H1 (cell line): ENCODE data around the gene SRRM4. TPM values are rescaled to one million over a fixed set of nuclear protein-coding genes. Genes with fewer than 3 reads are reported as not detected.

Experiments used
- CTCF ChIA-PET: fragments of 300-600 bp; sonication (Branson Sonifier 250); formaldehyde crosslinking; loops from one replicate; lab custom pipeline; 2021; ENCODE audit not compliant: partially characterized antibody; lab: Charles Lee
- POLR2A ChIA-PET: fragments of 300-600 bp; sonication (Branson Sonifier 250); formaldehyde crosslinking; loops from one replicate; lab custom pipeline; 2021; ENCODE audit warnings: inconsistent platforms; ENCODE audit not compliant: partially characterized antibody; lab: Charles Lee
- DNase-seq, 2 experiments: peaks; one replicate each; pipeline versions ENCODE4 v3.0.0 to v3.0.0-alpha.2; 2010 to 2022; ENCODE audit warnings: low spot score in 2 of 2, low read depth in 1 of 2, mixed read lengths in 1 of 2
- FAIRE-seq: peaks from 2 replicates; lab custom pipeline; 2011; peaks lifted over from hg19 to GRCh38; lab: Jason Lieb, UNC
- H2AFZ ChIP-seq: 2 replicates; pipeline ENCODE4 v1.8.1; 2012; ENCODE audit warnings: low read length, inconsistent platforms
- H2AK5ac ChIP-seq: 2 replicates; pipeline ENCODE4 v1.6.1; 2013; ENCODE audit warnings: low read depth, low read length
- H2BK120ac ChIP-seq: replicated peaks from 2 replicates; pipeline ENCODE3; 2013; ENCODE audit warnings: low read depth, low read length, inconsistent platforms
- H2BK12ac ChIP-seq: 2 replicates; pipeline ENCODE4 v1.6.1; 2013; ENCODE audit warnings: low read depth, low read length
- H2BK15ac ChIP-seq: 2 replicates; pipeline ENCODE4 v1.6.1; 2013; ENCODE audit warnings: low read length
- H2BK20ac ChIP-seq: 2 replicates; pipeline ENCODE4 v1.6.1; 2013; ENCODE audit warnings: low read length
- H2BK5ac ChIP-seq: 2 replicates; pipeline ENCODE4 v1.6.1; 2013; ENCODE audit warnings: low read depth, low read length
- H3K14ac ChIP-seq: 2 replicates; pipeline ENCODE4 v1.6.1; 2013; ENCODE audit warnings: inconsistent platforms; ENCODE audit not compliant: insufficient read length
- H3K18ac ChIP-seq: 2 replicates; pipeline ENCODE4 v1.6.1; 2013; ENCODE audit warnings: low read length; ENCODE audit errors: extremely low read depth
- H3K23ac ChIP-seq: 2 replicates; pipeline ENCODE4 v1.6.1; 2013; ENCODE audit warnings: inconsistent platforms; ENCODE audit not compliant: insufficient read length
- H3K23me2 ChIP-seq: 2 replicates; pipeline ENCODE4 v1.6.1; 2013; ENCODE audit warnings: low read depth, low read length
- H3K27ac ChIP-seq: 2 replicates; pipeline ENCODE4 v1.6.1; 2011; ENCODE audit warnings: low read depth, low read length, inconsistent platforms
- H3K27me3 ChIP-seq, 4 experiments: replicated peaks in 1 of 4; 1 replicate in 1 of 4; 2 replicates in 3 of 4; pipeline versions ENCODE4 v1.6.1 to v1.8.1; 2011 to 2013; ENCODE audit warnings: low read length in 3 of 4, mild to moderate bottlenecking in 3 of 4, inconsistent platforms in 2 of 4, mixed read lengths in 2 of 4, moderate library complexity in 1 of 4; ENCODE audit not compliant: control insufficient read depth in 3 of 4, insufficient read depth in 3 of 4; ENCODE audit errors: extremely low read depth in 1 of 4
- H3K36me3 ChIP-seq, 4 experiments: 2 replicates each; pipeline versions ENCODE4 v1.6.1 to v1.8.1; 2011 to 2013; ENCODE audit warnings: mild to moderate bottlenecking in 4 of 4, low read length in 3 of 4, moderate library complexity in 2 of 4, control low read depth in 1 of 4, inconsistent platforms in 1 of 4; ENCODE audit not compliant: insufficient read depth in 4 of 4, control insufficient read depth in 2 of 4
- H3K4ac ChIP-seq: replicated peaks from 2 replicates; pipeline ENCODE3; 2013; ENCODE audit warnings: low read length, low read depth, mixed read lengths, inconsistent platforms; ENCODE audit not compliant: insufficient read length
- H3K4me1 ChIP-seq, 4 experiments: replicated peaks in 1 of 4; 1 replicate in 1 of 4; 2 replicates in 3 of 4; pipeline versions ENCODE4 v1.6.1 to v1.8.1; 2011 to 2013; ENCODE audit warnings: low read length in 3 of 4, inconsistent platforms in 2 of 4, mixed read lengths in 1 of 4; ENCODE audit not compliant: insufficient read depth in 4 of 4, control insufficient read depth in 3 of 4
- H3K4me2 ChIP-seq, 2 experiments: 2 replicates each; pipeline versions ENCODE4 v1.6.1 to v1.8.1; 2011 to 2013; ENCODE audit warnings: low read depth in 2 of 2, low read length in 2 of 2, control low read depth in 1 of 2, inconsistent platforms in 1 of 2, mild to moderate bottlenecking in 1 of 2; ENCODE audit not compliant: insufficient read depth in 1 of 2
- H3K4me3 ChIP-seq, 4 experiments: fragments of 200-600, 300-600 bp in 1 of 4; sonication (generic), shearing (Covaris generic), sonication (Bioruptor Twin) in 1 of 4; 2 replicates each; pipeline versions ENCODE4 v1.5.1 to v1.8.1; 2011 to 2016; ENCODE audit warnings: low read length in 4 of 4, low read depth in 3 of 4, control low read depth in 2 of 4, inconsistent platforms in 2 of 4, mild to moderate bottlenecking in 2 of 4, mixed read lengths in 1 of 4, moderate library complexity in 1 of 4; ENCODE audit not compliant: insufficient read depth in 2 of 4; ENCODE audit errors: extremely low read depth in 1 of 4
- H3K56ac ChIP-seq: replicated peaks from 2 replicates; pipeline ENCODE3; 2013; ENCODE audit warnings: low read depth, mild to moderate bottlenecking, mixed read lengths, low read length, inconsistent platforms; ENCODE audit not compliant: insufficient read length
- H3K79me1 ChIP-seq: 2 replicates; pipeline ENCODE4 v1.6.1; 2013; ENCODE audit warnings: low read depth, low read length, control low read depth
- H3K79me2 ChIP-seq, 2 experiments: 2 replicates each; pipeline versions ENCODE4 v1.6.1 to v1.8.1; 2012 to 2013; ENCODE audit warnings: low read length in 2 of 2, mild to moderate bottlenecking in 2 of 2, inconsistent platforms in 1 of 2; ENCODE audit not compliant: insufficient read depth in 2 of 2, control insufficient read depth in 1 of 2
- H3K9ac ChIP-seq, 4 experiments: replicated peaks in 1 of 4; 1 replicate in 1 of 4; 2 replicates in 3 of 4; pipeline versions ENCODE4 v1.6.1 to v1.8.1; 2011 to 2013; ENCODE audit warnings: low read depth in 3 of 4, low read length in 3 of 4, control low read depth in 2 of 4, mild to moderate bottlenecking in 2 of 4, moderate library complexity in 2 of 4, inconsistent platforms in 1 of 4; ENCODE audit errors: extremely low read depth in 1 of 4
- H3K9me3 ChIP-seq, 2 experiments: 2 replicates each; pipeline versions ENCODE4 v1.6.1 to v1.8.1; 2012 to 2013; ENCODE audit warnings: mild to moderate bottlenecking in 2 of 2, moderate library complexity in 2 of 2, control low read depth in 1 of 2, inconsistent platforms in 1 of 2, low read depth in 1 of 2, low read length in 1 of 2, mixed read lengths in 1 of 2; ENCODE audit not compliant: insufficient read depth in 2 of 2
- H4K20me1 ChIP-seq, 2 experiments: replicated peaks in 1 of 2; 2 replicates each; pipeline versions ENCODE3 to v1.8.1; 2011 to 2013; ENCODE audit warnings: inconsistent platforms in 2 of 2, low read length in 2 of 2, mild to moderate bottlenecking in 1 of 2; ENCODE audit not compliant: insufficient read depth in 2 of 2, control insufficient read depth in 1 of 2
- H4K5ac ChIP-seq: 2 replicates; pipeline ENCODE4 v1.6.1; 2013; ENCODE audit warnings: low read length, low read depth, mixed read lengths, inconsistent platforms; ENCODE audit not compliant: insufficient read length
- H4K8ac ChIP-seq: 2 replicates; pipeline ENCODE4 v1.8.0; 2013; ENCODE audit warnings: mild to moderate bottlenecking, moderate library complexity, low read length, inconsistent platforms; ENCODE audit not compliant: insufficient read depth; ENCODE audit errors: extremely low read depth
- H4K91ac ChIP-seq: replicated peaks from 2 replicates; pipeline ENCODE3; 2013; ENCODE audit warnings: low read length, mixed read lengths, inconsistent platforms; ENCODE audit not compliant: insufficient read length
- BCL11A ChIP-seq, 2 experiments: IDR thresholded peaks; one replicate each; pipeline ENCODE4 v1.6.1; 2011; ENCODE audit warnings: low read depth in 2 of 2, low read length in 2 of 2, mild to moderate bottlenecking in 2 of 2
- CTCF ChIP-seq, 3 experiments: IDR thresholded peaks; 1 replicate in 2 of 3; 2 replicates in 1 of 3; pipeline versions ENCODE4 v1.5.1 to v1.6.1; 2011; ENCODE audit warnings: low read length in 3 of 3, mild to moderate bottlenecking in 3 of 3, inconsistent platforms in 2 of 3, low read depth in 1 of 3, moderate library complexity in 1 of 3; ENCODE audit not compliant: insufficient read depth in 1 of 3; ENCODE audit errors: control extremely low read depth in 1 of 3
- RAD21 ChIP-seq, 2 experiments: IDR thresholded peaks in 1 of 2; conservative IDR thresholded peaks in 1 of 2; 2 replicates each; pipeline ENCODE4 v1.6.1; 2011; ENCODE audit warnings: low read depth in 2 of 2, low read length in 2 of 2, improper control_type of control experiment in 1 of 2, inconsistent platforms in 1 of 2, mild to moderate bottlenecking in 1 of 2, moderate library complexity in 1 of 2
- WGBS, 2 experiments: shearing (Covaris generic) in 1 of 2; methylation state at CpG; one replicate each; pipeline versions ENCODE4 v1.1.6 to v1.1.7; 2013 to 2015; ENCODE audit warnings: low lambda C conversion rate in 2 of 2, mixed read lengths in 2 of 2, inconsistent platforms in 1 of 2, low coverage in 1 of 2, missing lambda C conversion rate in 1 of 2; ENCODE audit not compliant: insufficient replicate concordance in 2 of 2, insufficient coverage in 1 of 2, insufficient read length in 1 of 2; ENCODE audit errors: extremely low coverage in 1 of 2, missing lambda C conversion rate in 1 of 2; 5-methylcytosine and 5-hydroxymethylcytosine counted together
- polyA plus RNA-seq, 7 experiments: library from polyadenylated mRNA; depleted of rRNA in 3 of 7; stranded (reverse) in 5 of 7; unstranded in 2 of 7; fragments of >200 nt in 5 of 7; fragments of 200-250 nt in 2 of 7; gene quantifications; 1 replicate in 5 of 7; 2 replicates in 1 of 7; 4 replicates in 1 of 7; pipeline versions ENCODE4 v1.2.1 to v1.2.3, GENCODE V29; 2011 to 2013; ENCODE audit warnings: missing spikeins in 2 of 7, mixed read lengths in 2 of 7
- total RNA-seq: library from RNA; stranded (reverse); fragmentation: NEBNext Ultra II Directional; extraction: Animal tissue kit (Norgen Biotek cat#: 25700); gene quantifications from 2 replicates; pipeline ENCODE4 v1.2.1, GENCODE V29; 2021

Gene SRRM4
- total and polyA plus RNA-seq, 2 of the 8 experiments (the other 6 are each of a cell fraction or from before 2014, with no cell fraction given): 0.53 to 1.1 TPM

DNA sequence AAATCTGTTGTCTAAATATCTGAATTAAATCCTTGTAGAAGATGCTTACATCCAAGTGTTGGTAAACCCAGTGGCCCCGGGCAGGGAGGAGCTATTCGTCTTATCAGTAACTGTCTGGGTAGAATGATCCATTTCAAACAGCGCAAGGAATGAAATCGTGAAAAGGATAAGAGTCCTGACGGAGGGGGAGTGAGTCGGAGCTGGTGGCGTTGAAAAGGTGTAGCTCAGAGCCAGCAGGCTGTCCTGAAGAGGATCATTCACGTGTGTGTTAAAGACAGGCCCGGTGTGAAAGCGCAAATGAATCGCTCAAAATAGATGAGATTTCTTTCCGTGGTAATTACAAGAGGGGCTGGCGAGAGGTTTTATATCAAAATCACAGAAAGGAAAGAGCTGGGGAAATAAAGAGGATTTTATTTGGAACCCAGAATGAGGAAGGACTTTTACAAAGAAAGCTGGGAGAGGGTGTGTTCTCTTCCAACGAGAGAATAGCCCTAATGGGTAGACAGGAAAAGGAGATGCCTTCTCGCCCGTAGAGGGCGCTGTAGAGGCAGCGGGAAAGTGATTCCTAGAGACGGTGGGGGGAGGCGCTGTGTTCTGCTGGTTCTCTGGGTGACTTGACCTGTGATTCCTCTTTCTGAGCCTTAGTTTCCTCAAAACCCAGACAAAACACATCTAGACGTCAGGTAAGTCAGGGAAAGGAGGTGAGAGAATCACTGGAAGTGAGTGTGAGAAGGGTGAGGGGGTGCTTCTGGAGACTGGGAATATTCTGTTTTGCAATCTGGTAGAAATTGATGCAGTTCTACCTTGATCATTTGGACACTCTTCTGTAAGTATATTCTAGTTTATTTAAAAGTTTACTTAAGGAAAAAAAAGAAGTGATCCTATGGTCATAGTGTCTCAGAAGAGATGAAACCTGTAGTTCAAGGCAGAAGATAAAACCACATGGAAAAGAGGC lies 39.3 kb downstream of the SRRM4 start:
- POLR2A ChIA-PET: interaction anchor here (0.6 to 1.6 kb wide), 5 partner anchors 12 to 413 kb away, joined by 3 to 6 read pairs (median 3); partner anchors contain the start of gene SRRM4
- FAIRE-seq: peak; percentile 82
- Histone ChIP-seq H4K91ac (no peak overlapping the region), H3K23ac (no peak overlapping the region), H2BK12ac (no peak overlapping the region), H3K4me1 (peaks cover 6 to 26% (median 17%) of the 10 kb centered on the region in 4 experiments; a peak in 6 of 7 replicates), H3K4me2 (peak overlapping the region; percentile 11 to 49; a peak in 3 of 4 replicates), H4K5ac (no peak overlapping the region), H3K4ac (no peak overlapping the region), H4K8ac (no peak overlapping the region), H2BK20ac (0 out of 2 replicates have a peak overlapping the region, but pooled peaks have one; percentile 10), H3K14ac (no peak overlapping the region), H3K79me1 (no peaks in the 10 kb centered on the region), H2BK120ac (no peak overlapping the region), H3K18ac (no peak overlapping the region), H4K20me1 (no peaks in the 10 kb centered on the region), H3K27ac (no peak overlapping the region), H2BK15ac (no peak overlapping the region), H2BK5ac (no peak overlapping the region), H3K23me2 (no peaks in the 10 kb centered on the region), H3K56ac (no peak overlapping the region), H3K27me3 (no peaks in the 10 kb centered on the region), H3K9ac (no peak overlapping the region), H2AK5ac (no peak overlapping the region), H3K79me2 (no peaks in the 10 kb centered on the region), H3K9me3 (0 out of 4 replicates have a peak, but pooled peaks cover 0 to 4% of the 10 kb centered on the region in 2 experiments), H3K4me3 (peak overlapping the region in 1 of 4 experiments; percentile 31; a peak in 1 of 8 replicates), H2AFZ (peak overlapping the region; percentile 37), H3K36me3 (no peaks in the 10 kb centered on the region)
- CTCF ChIA-PET: interaction anchor here (0.6 to 4.1 kb wide), 47 partner anchors 9 to 393 kb away, joined by 3 to 17 read pairs (median 4); partner anchors contain the start of gene SRRM4
- DNase-seq: peak; percentile 54 to 94
- 27% methylated on average over 21 of the region's 21 CpGs; no CpG with 5 or more reads in 1 of the 2 experiments for WGBS, 2 experiments
- TF ChIP-seq RAD21 (IDR thresholded peaks at IDR 0.05 in 1 of 2, conservative IDR thresholded peaks at IDR 0.05 in 1 of 2; ENCODE audit: low read depth in 2 of 2, low read length in 2 of 2) (peak; percentile 82), BCL11A (IDR thresholded peaks at IDR 0.05; ENCODE audit: low read depth in 2 of 2, low read length in 2 of 2) (no peak), CTCF (IDR thresholded peaks at IDR 0.05; ENCODE audit: control extremely low read depth in 1 of 3, insufficient read depth in 1 of 3, low read depth in 1 of 3, low read length in 3 of 3) (peak; percentile 93 to 99 (median 98))
